Measurements from ENCODE around the gene HNRNPA2B1.
"Not testable (repeated sequence)": the region's sequence is repeated elsewhere in the genome, so short reads cannot be mapped to it uniquely, and the experiment has no call there.

The HNRNPA2B1 gene

GRCh38 chr7:26183545-26184280, 16.8 kb downstream of the HNRNPA2B1 start:
- DNase-seq, result no peak

GRCh38 chr7:26182706-26183105, 17.8 kb downstream of the HNRNPA2B1 start:
- DNase-seq, result no peak

GRCh38 chr7:26182283-26182682, 18.3 kb downstream of the HNRNPA2B1 start:
- DNase-seq, result no peak

GRCh38 chr7:26181474-26182227, 18.9 kb downstream of the HNRNPA2B1 start:
- DNase-seq, result no peak

GRCh38 chr7:26180792-26181198, 19.8 kb downstream of the HNRNPA2B1 start:
- DNase-seq, result no peak

GRCh38 chr7:26179826-26180497, 20.6 kb downstream of the HNRNPA2B1 start:
- DNase-seq, result no peak

GRCh38 chr7:26179422-26179821, 21.1 kb downstream of the HNRNPA2B1 start:
- DNase-seq, result no peak

- DNase-seq, result no peak
Measured at GRCh38 chr7:26178272-26178960, 22.1 kb downstream of the HNRNPA2B1 start.

- not testable (repeated sequence) for DNase-seq
Measured at GRCh38 chr7:26177269-26177668, 23.3 kb downstream of the HNRNPA2B1 start.

- not testable (repeated sequence) for DNase-seq
Measured at GRCh38 chr7:26176696-26177095, 23.9 kb downstream of the HNRNPA2B1 start.

GRCh38 chr7:26175903-26176302, 24.6 kb downstream of the HNRNPA2B1 start:
- not testable (repeated sequence) for DNase-seq

- no peak for DNase-seq
Measured at GRCh38 chr7:26172048-26172447, 28.5 kb downstream of the HNRNPA2B1 start.

- no peak for DNase-seq
Measured at GRCh38 chr7:26171601-26172000, 28.9 kb downstream of the HNRNPA2B1 start.

- DNase-seq, result no peak
Measured at GRCh38 chr7:26170663-26171062, 29.9 kb downstream of the HNRNPA2B1 start.

GRCh38 chr7:26169271-26169670, 31.3 kb downstream of the HNRNPA2B1 start:
- DNase-seq, result no peak

GRCh38 chr7:26168458-26169023, 32.0 kb downstream of the HNRNPA2B1 start:
- DNase-seq, result no peak

GRCh38 chr7:26167303-26167934, 33.1 kb downstream of the HNRNPA2B1 start:
- DNase-seq, result peak in 1 of 2 experiments; percentile 22

- no peak for DNase-seq
Measured at GRCh38 chr7:26166684-26167266, 33.8 kb downstream of the HNRNPA2B1 start.

- peak in 1 of 2 experiments; percentile 35 for DNase-seq
Measured at GRCh38 chr7:26165950-26166683, 34.4 kb downstream of the HNRNPA2B1 start.

GRCh38 chr7:26163804-26164203, 36.7 kb downstream of the HNRNPA2B1 start:
- not testable (repeated sequence) for DNase-seq

GRCh38 chr7:26162431-26162830, 38.1 kb downstream of the HNRNPA2B1 start:
- DNase-seq, result peak in 1 of 2 experiments; percentile 43

Measured in NCI-H2081 (cell line).